HG03280 (cell line): Measurements from ENCODE around the gene DKK2.
"Not testable (repeated sequence)": the region's sequence is repeated elsewhere in the genome, so short reads cannot be mapped to it uniquely, and the experiment has no call there.

Source experiments
- ATAC-seq: cut with Tn5 transposase; IDR thresholded peaks from one replicate; pipeline ENCODE4 v1.9.1; 2021; ENCODE audit warnings: mild to moderate bottlenecking, moderate library complexity; ENCODE audit not compliant: unreplicated experiment

DKK2 gene

GRCh38 chr4:106914223-106914622 is 121.9 kb downstream of the DKK2 start:
- ATAC-seq = no peak

- no peak for ATAC-seq
Measured at GRCh38 chr4:106909486-106910188, 126.5 kb downstream of the DKK2 start.

GRCh38 chr4:106908049-106908448 is 128.1 kb downstream of the DKK2 start:
- not testable (repeated sequence) for ATAC-seq

GRCh38 chr4:106907216-106907615 is 128.9 kb downstream of the DKK2 start:
- no peak for ATAC-seq

- no peak for ATAC-seq
Measured at GRCh38 chr4:106906728-106907127, 129.4 kb downstream of the DKK2 start.

GRCh38 chr4:106898621-106899230 is 137.4 kb downstream of the DKK2 start:
- ATAC-seq = peak; percentile 86

GRCh38 chr4:106893903-106894302 is 142.2 kb downstream of the DKK2 start:
- no peak for ATAC-seq

GRCh38 chr4:106893395-106893881 is 142.7 kb downstream of the DKK2 start:
- ATAC-seq = no peak

- ATAC-seq = no peak
Measured at GRCh38 chr4:106892786-106893185, 143.3 kb downstream of the DKK2 start.

GRCh38 chr4:106875340-106875739 is 160.8 kb downstream of the DKK2 start:
- no peak for ATAC-seq
